Measurements from ENCODE around the gene ACO2. TPM values are rescaled to one million over a fixed set of nuclear protein-coding genes. Genes with fewer than 3 reads are reported as not detected.

Gene ACO2
- total RNA-seq, 1 experiment from 2014 or later, result 66.6 TPM

DNA sequence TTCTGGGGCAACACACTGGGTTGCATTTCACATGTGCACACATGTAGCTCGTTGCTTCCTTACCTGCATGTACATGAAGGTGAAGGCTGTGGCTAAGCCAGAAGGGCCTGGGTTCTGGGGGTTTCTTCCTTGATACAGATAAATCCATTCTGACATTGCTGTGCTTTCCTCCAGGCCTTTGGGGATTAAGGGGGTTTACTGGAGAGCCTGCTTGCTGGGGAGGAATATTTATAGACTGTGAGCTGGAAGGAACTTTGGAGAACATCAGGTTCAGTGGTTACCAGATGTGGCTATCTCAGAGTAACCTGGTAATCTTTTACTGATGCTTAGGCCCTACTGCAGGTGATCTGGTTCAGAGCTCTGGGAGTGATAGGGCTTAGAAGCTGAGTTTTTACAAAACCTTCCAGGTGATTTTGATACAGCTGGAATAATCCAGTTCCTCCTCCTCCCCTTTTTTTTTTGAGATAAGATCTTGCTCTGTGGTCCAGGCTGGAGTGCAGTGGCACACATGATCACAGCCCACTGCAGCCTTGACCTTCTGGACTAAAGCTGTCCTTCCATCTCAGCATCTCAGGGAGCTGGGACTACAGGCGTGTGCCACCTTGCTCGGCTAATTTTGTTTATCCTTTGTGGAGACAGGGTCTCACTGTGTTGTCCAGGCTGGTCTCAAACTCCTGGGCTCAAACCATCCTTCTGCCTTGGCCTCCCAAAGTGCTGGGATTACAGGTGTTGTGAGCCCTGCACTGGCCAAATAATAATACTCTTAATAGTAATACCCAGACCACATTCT, 19.9 kb downstream of the ACO2 start:
- H3K23me2 ChIP-seq (ENCODE audit: insufficient read length, low read depth, low read length, poor library complexity, severe bottlenecking), result no peaks in the 10 kb centered on the region
- no peak overlapping the region for H2AFZ ChIP-seq (ENCODE audit: low read length)
- Mint-ChIP-seq H3K27me3 (ENCODE audit: low read depth) (peaks cover 2% of the 10 kb centered on the region; the same call in 1 of the 2 replicates), H3K4me3 (no peak overlapping the region), H3K4me1 (peaks cover 53 to 64% of the 10 kb centered on the region in 2 experiments), H3K9me3 (no peaks in the 10 kb centered on the region), H3K27ac (peak overlapping the region in 1 of 3 experiments; percentile 80; a peak in 3 of 7 replicates), H3K36me3 (ENCODE audit: insufficient read depth in 1 of 3, low read depth in 3 of 3) (no peaks in the 10 kb centered on the region; a peak in 2 of 7 replicates)
- H3K9me3 ChIP-seq (ENCODE audit: control insufficient read depth, low read depth, low read length), result no peaks in the 10 kb centered on the region
- H2BK12ac ChIP-seq (ENCODE audit: insufficient read length, low read depth, low read length), result no peak overlapping the region
- no peak overlapping the region for H4K91ac ChIP-seq (ENCODE audit: insufficient read length, low read depth, low read length)
- H3K79me2 ChIP-seq (ENCODE audit: insufficient read depth, low read length), result peaks cover 8% of the 10 kb centered on the region; the same call in 1 of the 2 replicates
- no peak overlapping the region for H2BK20ac ChIP-seq (ENCODE audit: low read depth, low read length, poor library complexity, severe bottlenecking)
- no peak overlapping the region for H3T11ph ChIP-seq (ENCODE audit: low read length)
- no peak overlapping the region for H3K4ac ChIP-seq (ENCODE audit: low read depth, low read length)
- TF ChIP-seq, protein P1, sequence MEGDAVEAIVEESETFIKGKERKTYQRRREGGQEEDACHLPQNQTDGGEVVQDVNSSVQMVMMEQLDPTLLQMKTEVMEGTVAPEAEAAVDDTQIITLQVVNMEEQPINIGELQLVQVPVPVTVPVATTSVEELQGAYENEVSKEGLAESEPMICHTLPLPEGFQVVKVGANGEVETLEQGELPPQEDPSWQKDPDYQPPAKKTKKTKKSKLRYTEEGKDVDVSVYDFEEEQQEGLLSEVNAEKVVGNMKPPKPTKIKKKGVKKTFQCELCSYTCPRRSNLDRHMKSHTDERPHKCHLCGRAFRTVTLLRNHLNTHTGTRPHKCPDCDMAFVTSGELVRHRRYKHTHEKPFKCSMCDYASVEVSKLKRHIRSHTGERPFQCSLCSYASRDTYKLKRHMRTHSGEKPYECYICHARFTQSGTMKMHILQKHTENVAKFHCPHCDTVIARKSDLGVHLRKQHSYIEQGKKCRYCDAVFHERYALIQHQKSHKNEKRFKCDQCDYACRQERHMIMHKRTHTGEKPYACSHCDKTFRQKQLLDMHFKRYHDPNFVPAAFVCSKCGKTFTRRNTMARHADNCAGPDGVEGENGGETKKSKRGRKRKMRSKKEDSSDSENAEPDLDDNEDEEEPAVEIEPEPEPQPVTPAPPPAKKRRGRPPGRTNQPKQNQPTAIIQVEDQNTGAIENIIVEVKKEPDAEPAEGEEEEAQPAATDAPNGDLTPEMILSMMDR (conservative IDR thresholded peaks at IDR 0.05), result no peak
- H2AK5ac ChIP-seq (ENCODE audit: insufficient read length, low read length), result no peak overlapping the region
- no peak overlapping the region for H2BK15ac ChIP-seq (ENCODE audit: low read depth, low read length)
- H3K27me3 ChIP-seq (ENCODE audit: insufficient read depth, low read length), result no peaks in the 10 kb centered on the region
- H3K18ac ChIP-seq (ENCODE audit: insufficient read length, low read depth, low read length), result peak overlapping the region; percentile 21
- no peak overlapping the region for H3K9ac ChIP-seq (ENCODE audit: extremely low read depth, insufficient read length, low read length)
- H3K79me1 ChIP-seq (ENCODE audit: insufficient read depth, low read depth, low read length, poor library complexity, severe bottlenecking), result peaks cover 16% of the 10 kb centered on the region
- no peak overlapping the region for H3K23ac ChIP-seq (ENCODE audit: insufficient read length, low read depth, low read length)
- H3K4me2 ChIP-seq (ENCODE audit: insufficient read depth, insufficient read length, low read length), result peak overlapping the region; percentile 17
- no peak overlapping the region for H4K5ac ChIP-seq (ENCODE audit: insufficient read length, low read depth, low read length)
- peak overlapping the region; percentile 36 for H3K27ac ChIP-seq (ENCODE audit: insufficient read length, low read depth, low read length)
- no CpG with 5 or more reads among the region's 3 CpGs for WGBS (ENCODE audit: extremely low coverage, insufficient read length, low lambda C conversion rate)
- H3K14ac ChIP-seq (ENCODE audit: insufficient read depth, low read length), result no peak overlapping the region; the same call in 1 of the 2 replicates
- H3K4me1 ChIP-seq (ENCODE audit: insufficient read depth, low read length), result peaks cover 16% of the 10 kb centered on the region
- H2BK120ac ChIP-seq (ENCODE audit: low read depth, low read length, poor library complexity, severe bottlenecking), result no peak overlapping the region
- no peaks in the 10 kb centered on the region for H4K20me1 ChIP-seq (ENCODE audit: control insufficient read depth, insufficient read depth, insufficient read length)
- no peak for DNase-seq
- H2BK5ac ChIP-seq (ENCODE audit: insufficient read length, low read length), result no peak overlapping the region
- no peak overlapping the region for H3K56ac ChIP-seq (ENCODE audit: insufficient read length, low read depth, low read length)
- no peak overlapping the region for H4K8ac ChIP-seq (replicated peaks; ENCODE audit: insufficient read length, low read depth, low read length)

All from H9 (cell line).